H1 (cell line): Measurements from ENCODE around the gene RASL10B. TPM values are rescaled to one million over a fixed set of nuclear protein-coding genes. Genes with fewer than 3 reads are reported as not detected.

Source experiments
- CTCF ChIA-PET: fragments of 300-600 bp; sonication (Branson Sonifier 250); formaldehyde crosslinking; loops from one replicate; lab custom pipeline; 2021; ENCODE audit not compliant: partially characterized antibody; lab: Charles Lee
- POLR2A ChIA-PET: fragments of 300-600 bp; sonication (Branson Sonifier 250); formaldehyde crosslinking; loops from one replicate; lab custom pipeline; 2021; ENCODE audit warnings: inconsistent platforms; ENCODE audit not compliant: partially characterized antibody; lab: Charles Lee
- DNase-seq, 2 experiments: peaks; one replicate each; pipeline versions ENCODE4 v3.0.0 to v3.0.0-alpha.2; 2010 to 2022; ENCODE audit warnings: low spot score in 2 of 2, low read depth in 1 of 2, mixed read lengths in 1 of 2
- FAIRE-seq: peaks from 2 replicates; lab custom pipeline; 2011; peaks lifted over from hg19 to GRCh38; lab: Jason Lieb, UNC
- H2AFZ ChIP-seq: 2 replicates; pipeline ENCODE4 v1.8.1; 2012; ENCODE audit warnings: low read length, inconsistent platforms
- H2AK5ac ChIP-seq: 2 replicates; pipeline ENCODE4 v1.6.1; 2013; ENCODE audit warnings: low read depth, low read length
- H2BK120ac ChIP-seq: replicated peaks from 2 replicates; pipeline ENCODE3; 2013; ENCODE audit warnings: low read depth, low read length, inconsistent platforms
- H2BK12ac ChIP-seq: 2 replicates; pipeline ENCODE4 v1.6.1; 2013; ENCODE audit warnings: low read depth, low read length
- H2BK15ac ChIP-seq: 2 replicates; pipeline ENCODE4 v1.6.1; 2013; ENCODE audit warnings: low read length
- H2BK20ac ChIP-seq: 2 replicates; pipeline ENCODE4 v1.6.1; 2013; ENCODE audit warnings: low read length
- H2BK5ac ChIP-seq: 2 replicates; pipeline ENCODE4 v1.6.1; 2013; ENCODE audit warnings: low read depth, low read length
- H3K14ac ChIP-seq: 2 replicates; pipeline ENCODE4 v1.6.1; 2013; ENCODE audit warnings: inconsistent platforms; ENCODE audit not compliant: insufficient read length
- H3K18ac ChIP-seq: 2 replicates; pipeline ENCODE4 v1.6.1; 2013; ENCODE audit warnings: low read length; ENCODE audit errors: extremely low read depth
- H3K23ac ChIP-seq: 2 replicates; pipeline ENCODE4 v1.6.1; 2013; ENCODE audit warnings: inconsistent platforms; ENCODE audit not compliant: insufficient read length
- H3K23me2 ChIP-seq: 2 replicates; pipeline ENCODE4 v1.6.1; 2013; ENCODE audit warnings: low read depth, low read length
- H3K27ac ChIP-seq: 2 replicates; pipeline ENCODE4 v1.6.1; 2011; ENCODE audit warnings: low read depth, low read length, inconsistent platforms
- H3K27me3 ChIP-seq, 4 experiments: replicated peaks in 1 of 4; 1 replicate in 1 of 4; 2 replicates in 3 of 4; pipeline versions ENCODE4 v1.6.1 to v1.8.1; 2011 to 2013; ENCODE audit warnings: low read length in 3 of 4, mild to moderate bottlenecking in 3 of 4, inconsistent platforms in 2 of 4, mixed read lengths in 2 of 4, moderate library complexity in 1 of 4; ENCODE audit not compliant: control insufficient read depth in 3 of 4, insufficient read depth in 3 of 4; ENCODE audit errors: extremely low read depth in 1 of 4
- H3K36me3 ChIP-seq, 4 experiments: 2 replicates each; pipeline versions ENCODE4 v1.6.1 to v1.8.1; 2011 to 2013; ENCODE audit warnings: mild to moderate bottlenecking in 4 of 4, low read length in 3 of 4, moderate library complexity in 2 of 4, control low read depth in 1 of 4, inconsistent platforms in 1 of 4; ENCODE audit not compliant: insufficient read depth in 4 of 4, control insufficient read depth in 2 of 4
- H3K4ac ChIP-seq: replicated peaks from 2 replicates; pipeline ENCODE3; 2013; ENCODE audit warnings: low read length, low read depth, mixed read lengths, inconsistent platforms; ENCODE audit not compliant: insufficient read length
- H3K4me1 ChIP-seq, 4 experiments: replicated peaks in 1 of 4; 1 replicate in 1 of 4; 2 replicates in 3 of 4; pipeline versions ENCODE4 v1.6.1 to v1.8.1; 2011 to 2013; ENCODE audit warnings: low read length in 3 of 4, inconsistent platforms in 2 of 4, mixed read lengths in 1 of 4; ENCODE audit not compliant: insufficient read depth in 4 of 4, control insufficient read depth in 3 of 4
- H3K4me2 ChIP-seq, 2 experiments: 2 replicates each; pipeline versions ENCODE4 v1.6.1 to v1.8.1; 2011 to 2013; ENCODE audit warnings: low read depth in 2 of 2, low read length in 2 of 2, control low read depth in 1 of 2, inconsistent platforms in 1 of 2, mild to moderate bottlenecking in 1 of 2; ENCODE audit not compliant: insufficient read depth in 1 of 2
- H3K4me3 ChIP-seq, 4 experiments: fragments of 200-600, 300-600 bp in 1 of 4; sonication (generic), shearing (Covaris generic), sonication (Bioruptor Twin) in 1 of 4; 2 replicates each; pipeline versions ENCODE4 v1.5.1 to v1.8.1; 2011 to 2016; ENCODE audit warnings: low read length in 4 of 4, low read depth in 3 of 4, control low read depth in 2 of 4, inconsistent platforms in 2 of 4, mild to moderate bottlenecking in 2 of 4, mixed read lengths in 1 of 4, moderate library complexity in 1 of 4; ENCODE audit not compliant: insufficient read depth in 2 of 4; ENCODE audit errors: extremely low read depth in 1 of 4
- H3K56ac ChIP-seq: replicated peaks from 2 replicates; pipeline ENCODE3; 2013; ENCODE audit warnings: low read depth, mild to moderate bottlenecking, mixed read lengths, low read length, inconsistent platforms; ENCODE audit not compliant: insufficient read length
- H3K79me1 ChIP-seq: 2 replicates; pipeline ENCODE4 v1.6.1; 2013; ENCODE audit warnings: low read depth, low read length, control low read depth
- H3K79me2 ChIP-seq, 2 experiments: 2 replicates each; pipeline versions ENCODE4 v1.6.1 to v1.8.1; 2012 to 2013; ENCODE audit warnings: low read length in 2 of 2, mild to moderate bottlenecking in 2 of 2, inconsistent platforms in 1 of 2; ENCODE audit not compliant: insufficient read depth in 2 of 2, control insufficient read depth in 1 of 2
- H3K9ac ChIP-seq, 4 experiments: replicated peaks in 1 of 4; 1 replicate in 1 of 4; 2 replicates in 3 of 4; pipeline versions ENCODE4 v1.6.1 to v1.8.1; 2011 to 2013; ENCODE audit warnings: low read depth in 3 of 4, low read length in 3 of 4, control low read depth in 2 of 4, mild to moderate bottlenecking in 2 of 4, moderate library complexity in 2 of 4, inconsistent platforms in 1 of 4; ENCODE audit errors: extremely low read depth in 1 of 4
- H3K9me3 ChIP-seq, 2 experiments: 2 replicates each; pipeline versions ENCODE4 v1.6.1 to v1.8.1; 2012 to 2013; ENCODE audit warnings: mild to moderate bottlenecking in 2 of 2, moderate library complexity in 2 of 2, control low read depth in 1 of 2, inconsistent platforms in 1 of 2, low read depth in 1 of 2, low read length in 1 of 2, mixed read lengths in 1 of 2; ENCODE audit not compliant: insufficient read depth in 2 of 2
- H4K20me1 ChIP-seq, 2 experiments: replicated peaks in 1 of 2; 2 replicates each; pipeline versions ENCODE3 to v1.8.1; 2011 to 2013; ENCODE audit warnings: inconsistent platforms in 2 of 2, low read length in 2 of 2, mild to moderate bottlenecking in 1 of 2; ENCODE audit not compliant: insufficient read depth in 2 of 2, control insufficient read depth in 1 of 2
- H4K5ac ChIP-seq: 2 replicates; pipeline ENCODE4 v1.6.1; 2013; ENCODE audit warnings: low read length, low read depth, mixed read lengths, inconsistent platforms; ENCODE audit not compliant: insufficient read length
- H4K8ac ChIP-seq: 2 replicates; pipeline ENCODE4 v1.8.0; 2013; ENCODE audit warnings: mild to moderate bottlenecking, moderate library complexity, low read length, inconsistent platforms; ENCODE audit not compliant: insufficient read depth; ENCODE audit errors: extremely low read depth
- H4K91ac ChIP-seq: replicated peaks from 2 replicates; pipeline ENCODE3; 2013; ENCODE audit warnings: low read length, mixed read lengths, inconsistent platforms; ENCODE audit not compliant: insufficient read length
- BRCA1 ChIP-seq: IDR thresholded peaks from 2 replicates; pipeline ENCODE4 v1.6.1; 2012; ENCODE audit warnings: low read depth, low read length, improper control_type of control experiment
- CHD2 ChIP-seq: IDR thresholded peaks from 2 replicates; pipeline ENCODE4 v1.6.1; 2012; ENCODE audit warnings: low read length, improper control_type of control experiment
- CTBP2 ChIP-seq: IDR thresholded peaks from 2 replicates; pipeline ENCODE4 v1.7.0; 2011; ENCODE audit warnings: borderline replicate concordance, mild to moderate bottlenecking, moderate library complexity, mixed read lengths, low read length; ENCODE audit not compliant: insufficient read depth, insufficient read length
- GABPA ChIP-seq: IDR thresholded peaks from 2 replicates; pipeline ENCODE4 v1.6.1; 2011; ENCODE audit warnings: mild to moderate bottlenecking, low read length, moderate library complexity, borderline replicate concordance; ENCODE audit not compliant: insufficient read depth
- KDM1A ChIP-seq: fragments of 200-600, 300-600 bp; sonication (generic); IDR thresholded peaks from 2 replicates; pipeline ENCODE4 v1.7.1; 2016; ENCODE audit warnings: mild to moderate bottlenecking, low read length, borderline replicate concordance
- KDM4A ChIP-seq: IDR thresholded peaks from one replicate; pipeline ENCODE4 v1.7.1; 2012; ENCODE audit warnings: low read depth, mild to moderate bottlenecking, moderate library complexity, low read length, inconsistent platforms; ENCODE audit not compliant: severe bottlenecking
- KDM5A ChIP-seq: fragments of 200-600 bp; IDR thresholded peaks from 2 replicates; pipeline ENCODE4 v1.7.1; 2012; ENCODE audit warnings: mild to moderate bottlenecking, low read length, inconsistent platforms, mixed read lengths
- RBBP5 ChIP-seq: IDR thresholded peaks from 2 replicates; pipeline ENCODE4 v1.7.1; 2012; ENCODE audit warnings: low read depth, mild to moderate bottlenecking, inconsistent platforms, low read length, moderate library complexity, borderline replicate concordance
- SIX5 ChIP-seq: IDR thresholded peaks from 2 replicates; pipeline ENCODE4 v1.6.1; 2011; ENCODE audit warnings: mild to moderate bottlenecking, low read depth, low read length
- SP1 ChIP-seq: IDR thresholded peaks from 2 replicates; pipeline ENCODE4 v1.6.1; 2011; ENCODE audit warnings: low read depth, low read length
- SP4 ChIP-seq: IDR thresholded peaks from 2 replicates; pipeline ENCODE4 v1.6.1; 2012; ENCODE audit warnings: low read length, inconsistent platforms
- TAF1 ChIP-seq: IDR thresholded peaks from 2 replicates; pipeline ENCODE4 v1.6.1; 2011; ENCODE audit warnings: mild to moderate bottlenecking, low read depth, low read length
- TBP ChIP-seq: IDR thresholded peaks from 2 replicates; pipeline ENCODE4 v1.6.1; 2011; ENCODE audit warnings: low read depth, low read length, improper control_type of control experiment
- TEAD4 ChIP-seq: IDR thresholded peaks from 2 replicates; pipeline ENCODE4 v1.6.1; 2012; ENCODE audit warnings: low read depth, low read length, inconsistent platforms, mixed read lengths
- YY1 ChIP-seq: IDR thresholded peaks from 2 replicates; pipeline ENCODE4 v1.6.1; 2011; ENCODE audit warnings: low read depth, mild to moderate bottlenecking, low read length
- ZNF274 ChIP-seq: IDR thresholded peaks from 2 replicates; pipeline ENCODE4 v1.7.0; 2012; ENCODE audit warnings: low read length, borderline replicate concordance; ENCODE audit errors: extremely low read depth
- WGBS, 2 experiments: shearing (Covaris generic) in 1 of 2; methylation state at CpG; one replicate each; pipeline versions ENCODE4 v1.1.6 to v1.1.7; 2013 to 2015; ENCODE audit warnings: low lambda C conversion rate in 2 of 2, mixed read lengths in 2 of 2, inconsistent platforms in 1 of 2, low coverage in 1 of 2, missing lambda C conversion rate in 1 of 2; ENCODE audit not compliant: insufficient replicate concordance in 2 of 2, insufficient coverage in 1 of 2, insufficient read length in 1 of 2; ENCODE audit errors: extremely low coverage in 1 of 2, missing lambda C conversion rate in 1 of 2; 5-methylcytosine and 5-hydroxymethylcytosine counted together
- polyA plus RNA-seq, 7 experiments: library from polyadenylated mRNA; depleted of rRNA in 3 of 7; stranded (reverse) in 5 of 7; unstranded in 2 of 7; fragments of >200 nt in 5 of 7; fragments of 200-250 nt in 2 of 7; gene quantifications; 1 replicate in 5 of 7; 2 replicates in 1 of 7; 4 replicates in 1 of 7; pipeline versions ENCODE4 v1.2.1 to v1.2.3, GENCODE V29; 2011 to 2013; ENCODE audit warnings: missing spikeins in 2 of 7, mixed read lengths in 2 of 7
- total RNA-seq: library from RNA; stranded (reverse); fragmentation: NEBNext Ultra II Directional; extraction: Animal tissue kit (Norgen Biotek cat#: 25700); gene quantifications from 2 replicates; pipeline ENCODE4 v1.2.1, GENCODE V29; 2021

RASL10B gene
- total and polyA plus RNA-seq, 2 of the 8 experiments (the other 6 are each of a cell fraction or from before 2014, with no cell fraction given): 17.5 to 22.8 TPM

DNA sequence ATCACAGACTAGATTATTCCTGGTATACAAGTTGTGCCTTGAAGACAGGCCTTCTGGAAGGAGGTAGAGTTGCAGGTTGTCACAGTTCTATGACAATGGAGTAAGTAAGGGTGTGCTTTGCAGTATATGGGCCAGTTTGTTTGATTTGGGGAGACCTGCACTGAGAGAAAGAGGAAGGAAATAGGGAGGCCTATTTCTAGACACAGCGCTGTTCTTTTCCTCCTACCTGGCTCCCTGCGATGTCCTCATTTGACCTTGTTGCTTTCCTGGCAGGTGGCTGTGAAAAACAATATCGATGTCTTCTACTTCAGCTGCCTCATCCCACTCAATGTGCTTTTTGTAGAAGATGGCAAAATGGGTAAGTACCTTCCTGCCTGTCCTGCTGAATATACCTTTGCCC, 22.5 kb upstream of the RASL10B start:
- H4K5ac ChIP-seq: no peak overlapping the region
- peaks cover 0 to 25% (median 9%) of the 10 kb centered on the region in 4 experiments; a peak in 6 of 8 replicates for H3K36me3 ChIP-seq
- H3K23ac ChIP-seq: no peak overlapping the region
- ChIA-PET CTCF (interaction anchor here (1.3 kb wide), 1 partner anchor 13 kb away, joined by 3 read pairs; no protein-coding TSS in a partner anchor), POLR2A (no interaction called here)
- H3K79me2 ChIP-seq: no peaks in the 10 kb centered on the region
- FAIRE-seq (no peak), DNase-seq (no peak)
- H3K4me3 ChIP-seq: no peak overlapping the region
- H3K4me1 ChIP-seq: no peaks in the 10 kb centered on the region
- H2BK15ac ChIP-seq: no peak overlapping the region
- no peak overlapping the region for H2AK5ac ChIP-seq
- no peak overlapping the region for H3K9ac ChIP-seq
- H3K4ac ChIP-seq: no peak overlapping the region
- no peak overlapping the region for H2BK120ac ChIP-seq
- H4K20me1 ChIP-seq: peaks cover 0 to 2% of the 10 kb centered on the region in 2 experiments
- H3K27me3 ChIP-seq: no peaks in the 10 kb centered on the region
- no peak overlapping the region for H2BK20ac ChIP-seq
- no peak overlapping the region for H3K27ac ChIP-seq
- no peak overlapping the region for H3K4me2 ChIP-seq
- H3K56ac ChIP-seq: no peak overlapping the region
- H3K18ac ChIP-seq: no peak overlapping the region
- H4K91ac ChIP-seq: no peak overlapping the region
- H3K79me1 ChIP-seq: no peaks in the 10 kb centered on the region
- H3K9me3 ChIP-seq: no peaks in the 10 kb centered on the region
- no peak overlapping the region for H4K8ac ChIP-seq
- H2BK5ac ChIP-seq: no peak overlapping the region
- H2BK12ac ChIP-seq: no peak overlapping the region
- no peak overlapping the region for H3K14ac ChIP-seq
- H3K23me2 ChIP-seq: no peaks in the 10 kb centered on the region
- 92% methylated on average over 3 of the region's 3 CpGs; no CpG with 5 or more reads in 1 of the 2 experiments for WGBS, 2 experiments
- H2AFZ ChIP-seq: no peak overlapping the region
- TF ChIP-seq CHD2 (no peak), TAF1 (no peak), CTBP2 (no peak), SIX5 (no peak), RBBP5 (no peak), SP1 (no peak), TBP (no peak), SP4 (no peak), GABPA (no peak), KDM4A (no peak), BRCA1 (no peak), YY1 (no peak), KDM5A (no peak), ZNF274 (no peak), KDM1A (no peak), TEAD4 (no peak)
